Prostate gland (tissue), 2 donors: ENCODE results near the gene SHISA7. TPM values are rescaled to one million over a fixed set of nuclear protein-coding genes. Genes with fewer than 3 reads are reported as not detected.

Experiments
- DNase-seq: peaks from one replicate; pipeline ENCODE4 v3.0.0-alpha.2; 2019; ENCODE audit warnings: low spot score
- H3K27ac ChIP-seq, 2 donors: fragments of 200-600 bp; sonication (generic); 2 replicates each; pipeline ENCODE4 v1.5.1; 2017 to 2019
- H3K27me3 ChIP-seq: fragments of 200-600 bp; sonication (generic); replicated peaks from 2 replicates; pipeline ENCODE4 v1.5.1; 2019; ENCODE audit not compliant: insufficient read depth
- H3K36me3 ChIP-seq, 2 donors: fragments of 200-600 bp; sonication (generic); 1 replicate in 1 of 2; 2 replicates in 1 of 2; pipeline versions ENCODE4 v1.5.1 to v1.8.1; 2017 to 2019
- H3K4me1 ChIP-seq: fragments of 200-600 bp; sonication (generic); replicated peaks from 2 replicates; pipeline ENCODE4 v1.5.1; 2019
- H3K4me3 ChIP-seq, 2 donors: fragments of 200-600 bp; sonication (generic); 2 replicates each; pipeline ENCODE4 v1.5.1; 2017 to 2019
- H3K9me3 ChIP-seq: fragments of 200-600 bp; sonication (generic); 2 replicates; pipeline ENCODE4 v1.5.1; 2017
- POLR2A ChIP-seq: fragments of 450-650 bp; IDR thresholded peaks from one replicate; pipeline ENCODE4 v1.6.1; 2016; ENCODE audit warnings: antibody characterized with exemption, mild to moderate bottlenecking
- POLR2AphosphoS5 ChIP-seq: sonication (generic); formaldehyde crosslinking; IDR thresholded peaks from one replicate; pipeline ENCODE4 v1.6.1; 2017; ENCODE audit warnings: antibody characterized with exemption
- WGBS: methylation state at CpG from one replicate; pipeline ENCODE4 v1.1.5; 2018; 5-methylcytosine and 5-hydroxymethylcytosine counted together
- intact Hi-C: fragments of 100-400 bp; cut with DNase I; formaldehyde crosslinking; loops from one replicate; pipeline ENCODE4 v1.14.2; 2022
- total RNA-seq, 2 donors: library from RNA; depleted of rRNA; stranded (reverse); fragments of >200 nt; gene quantifications; one replicate each; pipeline ENCODE4 v1.1.0, GENCODE V29; 2016
- TF ChIP-seq, protein P1 (sequence below), 4 experiments: fragments of 200-600 bp in 2 of 4; fragments of 450-650 bp in 2 of 4; sonication (generic) in 2 of 4; IDR thresholded peaks; 1 replicate in 3 of 4; 2 replicates in 1 of 4; pipeline ENCODE4 v1.5.1; 2016 to 2019; ENCODE audit warnings: antibody characterized with exemption in 4 of 4, mild to moderate bottlenecking in 2 of 4, moderate library complexity in 2 of 4

The SHISA7 gene
- total RNA-seq, 2 donors from 2014 or later: not detected

DNA sequence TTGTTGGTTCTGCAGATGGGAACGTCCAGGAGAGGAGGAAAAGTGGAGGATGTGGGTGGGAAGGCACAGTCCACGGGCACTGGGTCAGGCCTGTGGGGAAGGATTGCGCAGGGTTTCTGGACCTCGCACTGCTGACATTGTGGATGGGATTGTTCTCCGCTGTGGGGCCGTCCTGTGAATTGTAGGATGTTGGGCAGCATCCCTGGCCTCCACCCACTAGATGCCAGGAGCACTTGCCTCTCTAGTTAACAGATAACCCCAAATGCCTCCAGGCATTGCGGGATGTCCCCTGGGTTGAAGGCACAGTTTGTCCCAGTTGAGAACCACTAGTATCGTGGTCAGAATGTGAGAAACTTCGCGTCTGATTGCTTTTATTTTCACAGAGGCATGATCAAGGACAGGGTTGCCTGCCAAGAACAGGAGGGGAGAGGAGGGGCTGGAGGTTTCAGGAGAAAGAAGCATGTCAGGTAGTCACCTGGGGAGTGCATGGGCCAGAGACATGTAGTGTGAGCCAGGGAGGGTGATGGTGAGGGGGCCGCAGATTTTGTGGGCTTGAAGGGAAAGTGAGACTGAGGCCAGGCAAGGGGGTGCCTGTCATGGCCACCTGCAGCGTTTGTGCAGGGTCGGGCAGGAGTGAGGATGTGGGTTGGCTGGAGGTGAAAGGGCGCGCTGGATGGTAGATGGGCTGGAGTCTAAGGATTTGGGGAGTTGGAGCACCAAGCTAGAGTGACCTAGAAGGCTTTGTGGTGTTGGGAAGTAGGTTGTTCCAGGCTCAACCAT, 36.5 kb upstream of the SHISA7 start:
- TF ChIP-seq, protein P1, sequence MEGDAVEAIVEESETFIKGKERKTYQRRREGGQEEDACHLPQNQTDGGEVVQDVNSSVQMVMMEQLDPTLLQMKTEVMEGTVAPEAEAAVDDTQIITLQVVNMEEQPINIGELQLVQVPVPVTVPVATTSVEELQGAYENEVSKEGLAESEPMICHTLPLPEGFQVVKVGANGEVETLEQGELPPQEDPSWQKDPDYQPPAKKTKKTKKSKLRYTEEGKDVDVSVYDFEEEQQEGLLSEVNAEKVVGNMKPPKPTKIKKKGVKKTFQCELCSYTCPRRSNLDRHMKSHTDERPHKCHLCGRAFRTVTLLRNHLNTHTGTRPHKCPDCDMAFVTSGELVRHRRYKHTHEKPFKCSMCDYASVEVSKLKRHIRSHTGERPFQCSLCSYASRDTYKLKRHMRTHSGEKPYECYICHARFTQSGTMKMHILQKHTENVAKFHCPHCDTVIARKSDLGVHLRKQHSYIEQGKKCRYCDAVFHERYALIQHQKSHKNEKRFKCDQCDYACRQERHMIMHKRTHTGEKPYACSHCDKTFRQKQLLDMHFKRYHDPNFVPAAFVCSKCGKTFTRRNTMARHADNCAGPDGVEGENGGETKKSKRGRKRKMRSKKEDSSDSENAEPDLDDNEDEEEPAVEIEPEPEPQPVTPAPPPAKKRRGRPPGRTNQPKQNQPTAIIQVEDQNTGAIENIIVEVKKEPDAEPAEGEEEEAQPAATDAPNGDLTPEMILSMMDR (IDR thresholded peaks at IDR 0.05): no peak
- TF ChIP-seq POLR2AphosphoS5 (no peak), POLR2A (no peak)
- Histone ChIP-seq H3K4me3 (no peak overlapping the region), H3K4me1 (peaks cover 4% of the 10 kb centered on the region), H3K27me3 (no peaks in the 10 kb centered on the region), H3K27ac (no peak overlapping the region), H3K36me3 (peaks cover 0 to 5% of the 10 kb centered on the region in 2 donors), H3K9me3 (no peaks in the 10 kb centered on the region)
- intact Hi-C loops: no loop called here
- DNase-seq: no peak
- WGBS: 68% methylated on average over 15 of the region's 15 CpGs

DNA sequence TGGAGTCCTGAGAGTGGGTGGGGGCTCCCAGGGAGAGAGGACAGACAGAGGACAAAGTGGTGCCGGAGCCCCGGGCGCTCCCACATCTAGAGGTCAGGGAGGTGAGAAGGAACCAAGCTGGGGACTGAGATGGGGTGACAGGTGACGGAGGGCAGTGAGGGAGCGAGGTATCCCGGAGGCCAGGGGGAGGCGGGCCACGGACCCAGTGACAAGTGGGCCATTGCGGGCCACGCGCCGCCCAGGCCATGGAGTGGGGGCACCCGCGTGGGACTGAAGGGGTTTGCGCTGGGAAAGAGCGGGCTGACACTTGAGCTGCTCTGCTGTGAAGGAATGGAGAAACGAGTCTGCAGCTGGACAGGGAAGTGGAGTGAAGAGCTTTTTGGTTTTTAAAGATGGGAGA, 35.9 kb upstream of the SHISA7 start:
- Histone ChIP-seq H3K4me3 (no peak overlapping the region), H3K27me3 (no peaks in the 10 kb centered on the region), H3K27ac (no peak overlapping the region), H3K4me1 (no peaks in the 10 kb centered on the region), H3K9me3 (no peaks in the 10 kb centered on the region), H3K36me3 (peaks cover 0 to 5% of the 10 kb centered on the region in 2 donors)
- intact Hi-C loops: no loop called here
- 88% methylated on average over 17 of the region's 17 CpGs for WGBS
- TF ChIP-seq, protein P1 (IDR thresholded peaks at IDR 0.05): no peak
- TF ChIP-seq POLR2AphosphoS5: no peak
- no peak for TF ChIP-seq POLR2A
- DNase-seq: no peak

DNA sequence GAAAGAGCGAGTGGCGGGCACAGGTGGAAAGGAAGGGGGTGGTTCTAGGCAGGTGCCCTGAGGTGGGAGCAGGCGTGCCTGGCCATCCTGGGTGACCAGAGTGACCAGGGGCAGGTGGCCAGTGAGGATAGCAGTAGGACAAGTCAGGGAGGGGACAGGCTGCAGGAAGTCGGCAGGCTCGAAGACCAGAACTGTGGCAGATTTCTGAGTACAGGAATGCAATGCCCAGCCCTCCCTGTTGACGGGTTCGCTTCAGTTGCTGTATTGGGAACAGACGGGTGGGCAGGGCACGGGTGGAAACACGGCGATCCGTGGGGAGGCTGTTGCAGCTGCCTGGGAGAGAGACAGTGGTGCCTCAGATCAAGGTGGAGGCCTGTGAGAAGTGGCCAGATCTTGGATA, 35.3 kb upstream of the SHISA7 start:
- no peak for TF ChIP-seq POLR2A
- TF ChIP-seq, protein P1 (IDR thresholded peaks at IDR 0.05): no peak
- TF ChIP-seq POLR2AphosphoS5: no peak
- H3K4me3 ChIP-seq: no peak overlapping the region
- no peaks in the 10 kb centered on the region for H3K27me3 ChIP-seq
- H3K36me3 ChIP-seq: peaks cover 0 to 5% of the 10 kb centered on the region in 2 donors
- no peak for DNase-seq
- H3K9me3 ChIP-seq: no peaks in the 10 kb centered on the region
- intact Hi-C loops: no loop called here
- WGBS: 85% methylated on average over 12 of the region's 12 CpGs
- H3K4me1 ChIP-seq: no peaks in the 10 kb centered on the region
- no peak overlapping the region for H3K27ac ChIP-seq

DNA sequence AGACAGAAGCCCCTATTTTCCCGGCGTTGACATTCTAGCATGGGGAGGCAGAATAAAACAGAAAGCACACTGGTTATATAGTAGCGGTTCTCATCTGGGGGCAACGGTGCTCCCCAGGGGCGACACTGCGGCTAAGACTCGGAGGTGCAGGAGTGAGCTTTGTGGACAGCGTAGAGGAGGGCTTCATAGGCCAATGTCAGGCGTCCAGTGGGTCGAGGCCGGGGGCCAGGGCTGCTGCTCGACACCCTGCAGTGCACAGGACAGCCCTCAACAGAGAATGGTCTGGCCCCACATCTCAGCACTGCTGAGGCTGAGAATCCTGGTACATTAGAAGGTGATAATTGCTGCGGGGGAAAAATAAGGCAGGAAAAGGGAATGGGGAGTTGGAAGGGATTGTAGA, 34.8 kb upstream of the SHISA7 start:
- intact Hi-C loops: no loop called here
- WGBS: 84% methylated on average over 13 of the region's 13 CpGs
- H3K27me3 ChIP-seq: no peaks in the 10 kb centered on the region
- no peak overlapping the region for H3K27ac ChIP-seq
- H3K4me3 ChIP-seq: no peak overlapping the region
- H3K4me1 ChIP-seq: no peaks in the 10 kb centered on the region
- TF ChIP-seq POLR2A: no peak
- TF ChIP-seq POLR2AphosphoS5: no peak
- TF ChIP-seq, protein P1 (IDR thresholded peaks at IDR 0.05): no peak
- no peak for DNase-seq
- H3K36me3 ChIP-seq: peaks cover 0 to under 1% of the 10 kb centered on the region in 2 donors
- no peaks in the 10 kb centered on the region for H3K9me3 ChIP-seq
